Dedifferentiated amniotic fluid mesenchymal stem cell (primary cell): ENCODE results near the gene EPHB2.

ENCODE experiments used
- DNase-seq: peaks from one replicate; pipeline ENCODE4 v3.0.0-alpha.2; 2016; ENCODE audit errors: extremely low spot score

Gene EPHB2

DNA sequence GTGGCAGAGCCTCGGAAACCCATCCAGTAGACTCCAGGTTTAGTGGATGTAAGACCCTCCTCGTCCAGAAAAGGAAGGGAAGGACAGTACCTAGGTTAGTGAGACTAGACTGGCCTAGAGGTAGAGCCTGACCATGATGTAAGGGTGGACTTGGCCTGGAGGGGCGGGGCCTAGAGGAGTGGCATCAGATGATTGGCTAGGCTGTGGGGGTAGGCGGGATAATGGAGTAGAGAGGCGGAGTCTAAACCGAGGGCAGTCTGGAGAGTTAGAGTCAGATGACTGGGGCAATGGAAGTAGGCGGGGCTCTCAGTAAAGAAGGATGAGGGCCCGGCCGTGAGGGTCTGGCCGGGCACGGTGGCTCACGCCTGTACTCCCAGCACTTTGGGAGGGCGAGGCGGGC lies 70.1 kb downstream of the EPHB2 start:
- no peak for DNase-seq

DNA sequence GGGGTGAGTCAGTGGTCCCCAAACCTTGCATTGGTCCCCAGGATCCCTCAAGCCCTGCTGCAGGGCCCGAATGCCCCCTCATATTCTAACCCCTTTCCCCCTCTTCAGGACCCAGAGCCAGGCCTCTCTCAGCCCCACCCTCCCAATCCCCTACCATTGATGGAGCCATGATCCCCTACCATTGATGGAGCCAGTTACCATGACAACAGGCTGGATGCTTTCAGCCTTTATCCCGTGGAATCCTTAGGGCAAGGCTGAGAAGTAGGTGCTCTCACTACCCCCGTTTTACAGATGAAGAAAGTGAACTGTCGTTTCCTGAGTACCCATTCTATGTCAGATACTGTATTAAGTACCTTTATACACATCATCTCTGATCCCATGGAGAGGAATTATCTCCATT lies 70.8 kb downstream of the EPHB2 start:
- no peak for DNase-seq

DNA sequence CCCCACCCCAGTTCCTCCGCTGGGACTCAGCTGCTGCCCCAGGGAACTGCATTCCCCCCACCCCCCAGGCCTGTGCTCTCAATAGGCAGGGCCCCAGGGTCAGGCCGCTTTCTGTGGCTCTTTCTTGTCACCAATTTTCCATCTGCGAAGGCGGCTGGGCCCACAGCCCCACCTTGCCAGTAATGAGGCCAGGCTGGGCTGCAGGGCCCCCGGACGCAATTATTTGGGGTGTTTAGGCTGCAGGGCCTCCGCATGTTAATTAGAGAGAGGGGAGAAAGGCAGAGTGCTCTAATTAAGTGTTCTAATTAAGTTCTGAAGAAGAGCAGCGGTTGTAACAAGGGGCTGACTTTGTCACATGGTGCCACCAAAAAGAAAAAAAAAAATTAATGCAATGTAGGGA lies 71.8 kb downstream of the EPHB2 start:
- no peak for DNase-seq

DNA sequence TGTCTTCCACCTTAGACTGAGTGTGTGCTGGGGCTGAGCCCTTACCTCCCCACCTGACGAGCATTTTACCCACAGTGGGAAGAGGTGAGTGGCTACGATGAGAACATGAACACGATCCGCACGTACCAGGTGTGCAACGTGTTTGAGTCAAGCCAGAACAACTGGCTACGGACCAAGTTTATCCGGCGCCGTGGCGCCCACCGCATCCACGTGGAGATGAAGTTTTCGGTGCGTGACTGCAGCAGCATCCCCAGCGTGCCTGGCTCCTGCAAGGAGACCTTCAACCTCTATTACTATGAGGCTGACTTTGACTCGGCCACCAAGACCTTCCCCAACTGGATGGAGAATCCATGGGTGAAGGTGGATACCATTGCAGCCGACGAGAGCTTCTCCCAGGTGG lies 73.7 kb downstream of the EPHB2 start:
- no peak for DNase-seq

DNA sequence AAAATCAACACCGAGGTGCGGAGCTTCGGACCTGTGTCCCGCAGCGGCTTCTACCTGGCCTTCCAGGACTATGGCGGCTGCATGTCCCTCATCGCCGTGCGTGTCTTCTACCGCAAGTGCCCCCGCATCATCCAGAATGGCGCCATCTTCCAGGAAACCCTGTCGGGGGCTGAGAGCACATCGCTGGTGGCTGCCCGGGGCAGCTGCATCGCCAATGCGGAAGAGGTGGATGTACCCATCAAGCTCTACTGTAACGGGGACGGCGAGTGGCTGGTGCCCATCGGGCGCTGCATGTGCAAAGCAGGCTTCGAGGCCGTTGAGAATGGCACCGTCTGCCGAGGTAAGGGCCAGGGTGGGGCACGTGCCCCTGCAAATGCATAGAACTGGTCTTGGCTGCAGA lies 74.1 kb downstream of the EPHB2 start:
- no peak for DNase-seq

GRCh38 chr1:22786101-22786500 lies 75.5 kb downstream of the EPHB2 start:
- no peak for DNase-seq

- no peak for DNase-seq
Measured at GRCh38 chr1:22786719-22787489, 76.3 kb downstream of the EPHB2 start.

DNA sequence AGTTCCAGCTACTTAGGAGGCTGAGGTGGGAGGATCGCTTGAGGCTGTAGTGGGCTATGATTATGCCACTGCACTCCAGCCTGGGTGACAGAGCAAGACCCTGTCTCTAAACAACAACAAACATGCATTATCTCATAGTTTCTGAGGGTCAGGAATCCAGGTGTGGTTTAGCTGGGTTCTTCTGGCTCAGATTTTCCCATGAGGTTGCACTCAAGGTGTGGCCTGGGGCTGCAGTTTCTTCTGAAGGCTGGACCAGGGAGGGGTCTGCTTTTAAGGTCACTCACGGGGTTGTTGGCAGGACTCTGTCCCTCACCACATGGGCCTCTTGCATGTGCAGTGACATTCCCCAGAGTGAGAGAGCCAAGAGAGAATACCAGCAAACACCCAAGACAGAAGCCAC lies 77.0 kb downstream of the EPHB2 start:
- no peak for DNase-seq

- no peak for DNase-seq
Measured at GRCh38 chr1:22788254-22788661, 77.6 kb downstream of the EPHB2 start.

DNA sequence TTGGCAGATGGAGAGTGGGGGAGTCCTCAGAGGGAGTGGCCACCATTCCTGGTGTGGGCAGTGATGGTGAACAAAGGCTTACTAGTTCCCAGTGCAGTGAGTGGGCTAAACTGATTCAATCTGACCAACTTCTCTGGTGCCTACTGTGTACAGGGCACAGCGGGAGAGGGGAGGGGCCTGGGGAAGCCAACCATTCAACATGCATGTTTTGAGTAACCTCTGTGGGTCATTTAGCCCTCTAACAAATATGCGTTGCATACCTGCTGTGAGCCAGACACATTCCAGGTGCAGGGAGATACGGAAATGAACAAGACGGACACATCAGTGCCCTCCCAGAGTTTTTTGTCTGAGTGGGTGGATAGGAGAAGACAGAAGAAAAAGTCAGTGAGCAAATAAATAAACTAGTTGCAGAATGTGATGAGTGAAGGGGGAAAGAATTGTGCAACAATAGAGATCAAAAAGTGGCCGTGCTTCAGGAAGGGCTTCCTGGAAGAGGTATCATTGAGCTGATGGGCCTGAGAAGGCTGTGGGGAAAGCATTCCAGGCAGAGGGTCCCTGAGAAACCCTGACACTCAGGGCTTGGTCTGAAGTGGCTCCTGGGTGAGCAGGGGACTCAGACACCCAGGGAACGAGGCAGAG lies 78.8 kb downstream of the EPHB2 start:
- no peak for DNase-seq

DNA sequence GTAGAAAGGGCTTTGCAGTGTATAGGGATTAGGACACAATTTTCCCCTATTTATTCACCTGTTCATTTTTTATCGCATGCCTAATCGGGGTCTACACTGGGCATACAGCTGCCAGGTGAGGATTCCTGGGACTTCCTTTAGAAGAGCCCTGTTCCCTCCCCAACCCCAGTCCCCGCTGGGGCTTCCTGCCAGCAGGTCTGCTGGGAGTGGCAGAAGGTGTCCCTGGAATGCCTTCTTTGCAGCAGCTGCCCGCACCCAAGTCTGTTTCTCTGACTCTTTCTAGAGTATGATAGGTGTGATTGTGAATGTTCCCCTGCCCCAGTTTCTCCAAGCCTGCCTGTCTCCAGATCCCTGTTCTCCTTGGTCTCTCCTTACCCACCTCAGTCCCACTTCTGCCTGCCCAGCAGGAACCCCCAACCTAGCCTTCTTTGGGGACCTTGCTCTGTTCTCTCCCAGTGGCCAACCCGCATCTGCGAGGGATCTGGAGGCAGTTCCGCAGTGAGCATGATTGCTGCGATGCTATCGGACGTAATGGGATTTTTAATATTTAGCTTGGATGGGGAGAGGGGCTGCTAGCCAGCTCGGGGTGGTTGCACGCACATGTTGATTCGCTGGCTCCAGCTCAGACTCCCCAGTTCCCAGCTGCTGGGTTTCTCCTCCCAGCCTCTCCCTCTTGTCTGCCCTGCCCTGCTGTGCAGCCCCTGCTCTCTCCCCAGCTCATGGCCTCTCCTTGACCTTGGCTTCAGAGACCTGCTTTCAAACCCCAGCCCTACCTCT lies 79.8 kb downstream of the EPHB2 start:
- no peak for DNase-seq

GRCh38 chr1:22791831-22792347 lies 81.2 kb downstream of the EPHB2 start:
- no peak for DNase-seq

GRCh38 chr1:22792396-22793160 lies 81.9 kb downstream of the EPHB2 start:
- no peak for DNase-seq

DNA sequence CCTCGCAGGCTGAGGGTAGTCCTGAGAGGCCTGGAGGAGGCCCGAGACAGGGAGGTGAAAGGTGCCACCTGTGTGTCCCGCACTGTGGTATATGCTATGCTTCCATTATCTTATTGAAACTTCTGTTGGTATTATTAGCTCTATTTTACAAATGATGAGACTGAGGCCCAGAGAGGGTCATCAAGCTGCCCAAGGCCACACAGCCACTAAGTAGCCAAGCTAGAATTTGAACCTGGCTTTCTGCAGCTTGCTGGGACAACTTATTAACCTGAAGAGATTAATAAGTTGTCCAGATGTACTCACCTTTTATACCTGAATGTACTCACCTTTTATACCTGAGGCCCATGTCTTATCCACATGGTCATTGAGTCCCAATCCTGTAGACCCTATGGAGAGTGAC lies 83.0 kb downstream of the EPHB2 start:
- no peak for DNase-seq

DNA sequence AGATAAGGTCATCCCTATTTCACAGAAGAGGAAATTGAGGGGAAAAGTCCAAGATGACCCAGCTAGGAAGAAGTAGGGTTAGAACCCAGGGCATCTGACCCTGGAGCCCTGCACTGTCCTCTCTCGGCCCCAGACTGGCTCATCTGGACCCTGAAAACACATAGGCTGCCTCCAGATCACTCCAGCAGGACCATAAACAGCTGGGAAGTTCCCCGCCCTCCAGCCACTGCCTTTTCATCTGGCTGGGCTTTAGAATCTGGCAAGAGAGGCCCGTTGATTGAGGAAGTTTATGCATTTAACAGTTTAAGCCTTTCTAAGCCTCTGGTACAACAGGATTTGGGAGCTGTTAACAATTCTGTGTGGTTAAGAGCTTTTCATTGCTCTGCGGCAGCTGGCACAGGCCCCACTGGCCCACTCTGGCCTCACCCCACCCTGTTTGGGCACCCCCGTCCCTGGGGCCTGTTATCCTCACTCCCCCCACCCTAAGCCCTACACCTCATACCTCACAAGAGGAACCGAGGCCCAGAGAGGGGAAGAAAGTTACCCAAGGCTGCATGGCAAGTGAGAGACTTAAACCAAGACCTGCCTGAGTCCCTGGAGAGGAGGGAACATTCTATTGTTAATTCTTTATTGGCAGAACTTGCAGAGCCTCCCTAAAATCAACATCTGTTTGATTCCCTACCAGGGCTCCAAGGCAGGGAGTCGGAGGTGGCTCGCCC lies 84.2 kb downstream of the EPHB2 start:
- no peak for DNase-seq

- DNase-seq: no peak
Measured at GRCh38 chr1:22795366-22795714, 84.7 kb downstream of the EPHB2 start.

DNA sequence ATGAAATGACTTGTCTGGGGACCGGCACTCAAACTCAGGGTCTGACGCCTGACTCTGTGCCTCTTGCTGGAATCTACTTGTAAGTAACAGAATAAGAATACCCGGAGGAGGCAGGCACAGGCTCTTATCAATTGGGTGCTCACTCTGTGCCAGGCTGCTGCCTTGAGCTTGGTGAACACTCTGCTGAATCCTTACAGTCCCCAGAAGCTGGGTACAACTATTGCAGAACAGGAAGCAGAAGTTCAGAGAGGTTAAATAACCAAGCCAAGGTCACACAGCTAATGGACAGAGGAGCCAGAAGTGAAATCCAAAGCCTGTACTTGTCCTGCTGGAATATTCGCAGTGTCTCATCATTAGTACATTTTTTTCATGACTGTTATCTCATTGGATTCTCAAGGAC lies 86.0 kb downstream of the EPHB2 start:
- DNase-seq: no peak

GRCh38 chr1:22798083-22798482 lies 87.4 kb downstream of the EPHB2 start:
- DNase-seq: no peak

DNA sequence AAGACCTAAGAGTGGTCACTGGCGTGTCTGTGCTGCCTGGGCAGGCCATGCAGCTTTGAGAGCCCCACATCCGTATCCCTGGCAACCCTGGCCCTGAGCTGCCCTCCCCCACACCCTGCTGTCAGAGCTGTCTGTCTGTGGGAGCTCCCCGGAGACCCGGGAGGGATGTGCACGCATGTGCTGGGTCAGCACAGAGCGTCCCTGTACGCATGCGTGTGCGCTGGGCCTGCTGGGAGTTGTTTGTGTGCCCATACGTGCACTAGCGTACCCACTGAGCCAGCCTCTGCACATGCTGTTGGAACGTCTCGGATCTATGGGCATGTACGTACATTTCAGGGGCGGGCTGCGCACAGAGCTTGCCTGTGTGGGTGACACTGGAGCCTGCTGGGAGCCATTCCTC lies 89.3 kb downstream of the EPHB2 start:
- DNase-seq: no peak

- DNase-seq: no peak
Measured at GRCh38 chr1:22800629-22801028, 90.0 kb downstream of the EPHB2 start.

DNA sequence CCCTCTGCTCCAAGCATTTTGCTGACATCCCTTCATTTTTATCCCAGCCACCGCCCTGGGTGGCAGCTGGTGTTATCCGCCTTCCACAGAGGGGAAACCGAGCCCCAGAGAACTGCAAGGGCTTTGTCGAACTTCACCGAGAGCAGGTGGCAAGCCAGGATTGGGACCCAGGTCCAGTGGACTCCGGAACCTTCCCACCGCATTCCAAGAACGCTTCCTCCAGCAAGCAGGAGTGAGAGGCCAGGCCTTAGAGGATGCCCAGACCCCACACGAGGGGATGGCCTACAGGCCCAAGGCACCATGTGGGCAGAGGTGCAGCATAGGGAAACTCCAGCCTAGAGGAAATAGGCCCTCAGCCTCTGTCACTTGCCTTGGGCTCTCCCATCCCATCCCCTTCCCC lies 90.7 kb downstream of the EPHB2 start:
- no peak for DNase-seq
